Testis (tissue), 3 donors: ENCODE results near the gene GPANK1. TPM values are rescaled to one million over a fixed set of nuclear protein-coding genes. Genes with fewer than 3 reads are reported as not detected.
A peak's percentile ranks its signal among the peaks of the same experiment; 100 is the strongest.

Source experiments
- DNase-seq: peaks from one replicate; pipeline ENCODE4 v3.0.0-alpha.2; 2019
- H3K27ac ChIP-seq, 2 donors: fragments of 200-600 bp; sonication (generic); one replicate each; pipeline ENCODE4 v1.5.1; 2019
- H3K27me3 ChIP-seq: fragments of 200-600 bp; sonication (generic); one replicate; pipeline ENCODE4 v1.5.1; 2019
- H3K36me3 ChIP-seq: fragments of 200-600 bp; sonication (generic); one replicate; pipeline ENCODE4 v1.5.1; 2017; ENCODE audit warnings: low read depth; ENCODE audit errors: missing control alignments
- H3K4me1 ChIP-seq: fragments of 200-600 bp; sonication (generic); one replicate; pipeline ENCODE4 v1.5.1; 2019
- H3K4me3 ChIP-seq, 2 donors: fragments of 200-600 bp; sonication (generic); one replicate each; pipeline ENCODE4 v1.5.1; 2017 to 2019
- H3K9me3 ChIP-seq: fragments of 200-600 bp; sonication (generic); one replicate; pipeline ENCODE4 v1.5.1; 2017
- CTCF ChIP-seq, 3 experiments: fragments of 450-650 bp in 2 of 3; fragments of 200-600 bp in 1 of 3; sonication (generic) in 1 of 3; IDR thresholded peaks; one replicate each; pipeline ENCODE4 v1.5.1; 2016 to 2019; ENCODE audit warnings: antibody characterized with exemption in 3 of 3, mild to moderate bottlenecking in 2 of 3, moderate library complexity in 1 of 3
- POLR2A ChIP-seq: fragments of 450-650 bp; IDR thresholded peaks from one replicate; pipeline ENCODE4 v1.6.1; 2017; ENCODE audit warnings: antibody characterized with exemption, mild to moderate bottlenecking, moderate library complexity
- WGBS, 2 donors: methylation state at CpG; one replicate each; pipeline ENCODE4 v1.1.5; 2018; 5-methylcytosine and 5-hydroxymethylcytosine counted together
- intact Hi-C: fragments of 100-400 bp; cut with DNase I; formaldehyde crosslinking; loops from one replicate; pipeline ENCODE4 v1.15.1; 2023; ENCODE audit warnings: low total_unique reads
- polyA plus RNA-seq: library from polyadenylated mRNA; stranded (reverse); fragments of 350-450 nt; fragmentation: Illumina TruSeq; extraction: RNeasy Lipid Tissue Mini Kit (QIAGEN cat#74804); gene quantifications from one replicate; pipeline ENCODE4 v1.2.3, GENCODE V29; 2014; ENCODE audit warnings: low read depth, low replicate concordance; ENCODE audit not compliant: insufficient read depth
- total RNA-seq, 2 donors: library from RNA; depleted of rRNA; stranded (reverse); fragments of >200 nt; gene quantifications; one replicate each; pipeline ENCODE4 v1.2.3, GENCODE V29; 2016

The GPANK1 gene
- total and polyA plus RNA-seq, 3 donors from 2014 or later: 34.5 to 81.3 (median 46.1) TPM

- H3K27me3 ChIP-seq: no peaks in the 10 kb centered on the region
- no peak for DNase-seq
- no peak for TF ChIP-seq POLR2A
- no peak for TF ChIP-seq CTCF (IDR thresholded peaks at IDR 0.05)
- WGBS, 2 donors: 68 to 71% methylated on average over 12 of the region's 12 CpGs
- H3K4me3 ChIP-seq: no peak overlapping the region
- peaks cover 42% of the 10 kb centered on the region for H3K4me1 ChIP-seq
- peak overlapping the region; percentile 59 to 85 for H3K27ac ChIP-seq
- no peaks in the 10 kb centered on the region for H3K9me3 ChIP-seq
- H3K36me3 ChIP-seq: no peaks in the 10 kb centered on the region
- intact Hi-C loops: no loop called here
These were observed 3.3 kb downstream of the GPANK1 start for GRCh38 chr6:31661262-31662123.

GRCh38 chr6:31660381-31661261 is 4.2 kb downstream of the GPANK1 start, which contains the start of gene C6orf47:
Gene C6orf47, minus strand, starts transcription at chr6:31660778. Its CDS starts 831 bp downstream, at chr6:31659947.
- no peaks in the 10 kb centered on the region for H3K9me3 ChIP-seq
- intact Hi-C loops: no loop called here
- peak within 1 kb of the TSS; percentile 59 to 85 for H3K27ac ChIP-seq
- no peaks in the 10 kb centered on the region for H3K36me3 ChIP-seq
- H3K4me3 ChIP-seq: peak within 1 kb of the TSS; percentile 60 to 79
- peak; percentile 92 for DNase-seq
- WGBS, 2 donors: 0 to 1% methylated on average over 20 to 45 of the region's 52 CpGs
- TF ChIP-seq CTCF (IDR thresholded peaks at IDR 0.05): no peak
- TF ChIP-seq POLR2A: no peak
- H3K4me1 ChIP-seq: peaks cover 42% of the 10 kb centered on the region
- H3K27me3 ChIP-seq: no peaks in the 10 kb centered on the region

GRCh38 chr6:31659649-31660380 is 5.0 kb downstream of the GPANK1 start:
- Histone ChIP-seq H3K4me3 (peak overlapping the region; percentile 60 to 79), H3K36me3 (no peaks in the 10 kb centered on the region), H3K4me1 (peaks cover 42% of the 10 kb centered on the region), H3K9me3 (no peaks in the 10 kb centered on the region), H3K27me3 (no peaks in the 10 kb centered on the region), H3K27ac (peak overlapping the region; percentile 59 to 85)
- no peak for DNase-seq
- intact Hi-C loops: no loop called here
- WGBS, 2 donors: 31 to 32% methylated on average over 12 of the region's 13 CpGs
- TF ChIP-seq CTCF (IDR thresholded peaks at IDR 0.05): no peak
- TF ChIP-seq POLR2A: no peak

GRCh38 chr6:31658983-31659648 is 5.7 kb downstream of the GPANK1 start:
- intact Hi-C loops: no loop called here
- Histone ChIP-seq H3K27me3 (no peaks in the 10 kb centered on the region), H3K4me3 (peak overlapping the region; percentile 60 to 79), H3K9me3 (no peaks in the 10 kb centered on the region), H3K27ac (peak overlapping the region in 1 of 2 donors; percentile 85), H3K4me1 (peaks cover 37% of the 10 kb centered on the region), H3K36me3 (no peaks in the 10 kb centered on the region)
- no peak for DNase-seq
- WGBS, 2 donors: 78 to 84% methylated on average over 5 to 13 of the region's 13 CpGs
- TF ChIP-seq CTCF (IDR thresholded peaks at IDR 0.05): no peak
- no peak for TF ChIP-seq POLR2A
